DND-41 (cell line): ENCODE data around the gene SERPINB6.

Source experiments
- EZH2 ChIP-seq: IDR thresholded peaks from 3 replicates; pipeline ENCODE4 v1.6.1; 2012; ENCODE audit warnings: borderline replicate concordance, low read depth, mild to moderate bottlenecking, moderate library complexity, low read length, inconsistent platforms; ENCODE audit not compliant: severe bottlenecking
- TF ChIP-seq, protein P1 (sequence below): IDR thresholded peaks from 2 replicates; pipeline ENCODE4 v1.5.1; 2012; ENCODE audit warnings: borderline replicate concordance, low read length, moderate library complexity, mild to moderate bottlenecking; ENCODE audit not compliant: poor library complexity, severe bottlenecking; ENCODE audit errors: extremely low read depth

DNA sequence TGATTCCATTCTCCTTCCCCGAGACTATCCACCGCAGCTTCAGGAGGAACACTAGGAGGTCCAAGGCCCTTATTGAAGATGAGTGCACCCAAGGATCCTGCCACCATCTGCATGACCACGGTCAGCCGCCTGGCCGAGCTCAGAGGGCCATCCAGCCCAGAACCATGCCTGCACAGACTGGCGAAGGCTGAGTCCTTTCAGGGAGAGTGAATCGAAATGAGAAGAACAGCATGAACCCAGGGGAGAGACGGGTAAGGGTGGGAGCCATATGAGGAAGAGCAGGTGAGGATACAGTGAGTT is 26.3 kb downstream of the SERPINB6 start:
- TF ChIP-seq, protein P1, sequence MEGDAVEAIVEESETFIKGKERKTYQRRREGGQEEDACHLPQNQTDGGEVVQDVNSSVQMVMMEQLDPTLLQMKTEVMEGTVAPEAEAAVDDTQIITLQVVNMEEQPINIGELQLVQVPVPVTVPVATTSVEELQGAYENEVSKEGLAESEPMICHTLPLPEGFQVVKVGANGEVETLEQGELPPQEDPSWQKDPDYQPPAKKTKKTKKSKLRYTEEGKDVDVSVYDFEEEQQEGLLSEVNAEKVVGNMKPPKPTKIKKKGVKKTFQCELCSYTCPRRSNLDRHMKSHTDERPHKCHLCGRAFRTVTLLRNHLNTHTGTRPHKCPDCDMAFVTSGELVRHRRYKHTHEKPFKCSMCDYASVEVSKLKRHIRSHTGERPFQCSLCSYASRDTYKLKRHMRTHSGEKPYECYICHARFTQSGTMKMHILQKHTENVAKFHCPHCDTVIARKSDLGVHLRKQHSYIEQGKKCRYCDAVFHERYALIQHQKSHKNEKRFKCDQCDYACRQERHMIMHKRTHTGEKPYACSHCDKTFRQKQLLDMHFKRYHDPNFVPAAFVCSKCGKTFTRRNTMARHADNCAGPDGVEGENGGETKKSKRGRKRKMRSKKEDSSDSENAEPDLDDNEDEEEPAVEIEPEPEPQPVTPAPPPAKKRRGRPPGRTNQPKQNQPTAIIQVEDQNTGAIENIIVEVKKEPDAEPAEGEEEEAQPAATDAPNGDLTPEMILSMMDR: no peak
- no peak for TF ChIP-seq EZH2
